Activated naive CD8-positive, alpha-beta T cell treated with anti-CD3 and anti-CD28 coated beads, Interleukin-2, amount 10 ng/mL, durations not matched to agents 7 days and 5 days (primary cell): ENCODE data around the gene PTPN1. TPM values are rescaled to one million over a fixed set of nuclear protein-coding genes. Genes with fewer than 3 reads are reported as not detected.

Experiments
- ATAC-seq: fragments of 150-1000 bp; cut with Tn5 transposase; one replicate; pipeline ENCODE4 v1.10.0; 2021; ENCODE audit warnings: low read depth, moderate library complexity
- POLR2A ChIA-PET: fragments of 350-600 bp; sonication (Branson Sonifier 250); formaldehyde crosslinking; loops from one replicate; lab custom pipeline; 2021; ENCODE audit warnings: antibody characterized with exemption; lab: Charles Lee
- DNase-seq: peaks from one replicate; pipeline ENCODE4 v3.0.0; 2021
- H3K27ac Mint-ChIP-seq: one replicate; pipeline ENCODE4 v1.8.0; 2022; ENCODE audit warnings: mild to moderate bottlenecking, mixed read lengths
- H3K27me3 Mint-ChIP-seq: one replicate; pipeline ENCODE4 v1.8.0; 2022; ENCODE audit warnings: mild to moderate bottlenecking, moderate library complexity, mixed read lengths
- H3K36me3 Mint-ChIP-seq: one replicate; pipeline ENCODE4 v1.8.0; 2021; ENCODE audit warnings: mild to moderate bottlenecking, mixed read lengths
- H3K4me1 Mint-ChIP-seq: one replicate; pipeline ENCODE4 v1.8.0; 2021; ENCODE audit warnings: mixed read lengths
- H3K4me3 Mint-ChIP-seq: one replicate; pipeline ENCODE4 v1.8.0; 2022; ENCODE audit warnings: mild to moderate bottlenecking, moderate library complexity, mixed read lengths
- H3K9me3 Mint-ChIP-seq: one replicate; pipeline ENCODE4 v1.8.0; 2021; ENCODE audit warnings: mixed read lengths
- total RNA-seq, 2 experiments: library from RNA; stranded (reverse); gene quantifications; one replicate each; pipeline ENCODE4 v1.2.3, GENCODE V29; 2021

PTPN1 gene
- total RNA-seq, 2 experiments from 2014 or later, result 65.9 to 67.3 TPM

- Mint-ChIP-seq H3K4me3 (peak overlapping the region; percentile 92), H3K9me3 (no peaks in the 10 kb centered on the region), H3K36me3 (peaks cover 22% of the 10 kb centered on the region), H3K4me1 (peaks cover 49% of the 10 kb centered on the region), H3K27ac (peak overlapping the region; percentile 88), H3K27me3 (no peaks in the 10 kb centered on the region)
- DNase-seq, result peak; percentile 51
- POLR2A ChIA-PET, result interaction anchor here (0.5 to 2.8 kb wide), 19 partner anchors 9 to 357 kb away, joined by 3 to 26 read pairs (median 4); partner anchors contain the start of gene PEDS1
- ATAC-seq, result peak; percentile 1
Observed at GRCh38 chr20:50510706-50511542, 741 bp downstream of the PTPN1 start.

- Mint-ChIP-seq H3K4me3 (peak overlapping the region; percentile 92), H3K9me3 (no peaks in the 10 kb centered on the region), H3K27ac (peak overlapping the region; percentile 42), H3K36me3 (peaks cover 22% of the 10 kb centered on the region), H3K4me1 (peaks cover 61% of the 10 kb centered on the region), H3K27me3 (no peaks in the 10 kb centered on the region)
- no peak for ATAC-seq
- POLR2A ChIA-PET, result interaction anchor here (0.7 to 2.2 kb wide), 5 partner anchors 9 to 38 kb away, joined by 3 to 9 read pairs (median 5); no protein-coding TSS in a partner anchor
- DNase-seq, result no peak
Observed at GRCh38 chr20:50512323-50512722, 2.1 kb downstream of the PTPN1 start.

GRCh38 chr20:50513169-50514034, 3.2 kb downstream of the PTPN1 start:
- H3K27ac Mint-ChIP-seq, result peak overlapping the region; percentile 42
- POLR2A ChIA-PET, result interaction anchor here (0.7 to 2.2 kb wide), 8 partner anchors 8 to 37 kb away, joined by 3 to 9 read pairs (median 4); no protein-coding TSS in a partner anchor
- no peaks in the 10 kb centered on the region for H3K9me3 Mint-ChIP-seq
- no peak for DNase-seq
- peaks cover 24% of the 10 kb centered on the region for H3K36me3 Mint-ChIP-seq
- H3K4me3 Mint-ChIP-seq, result peak overlapping the region; percentile 92
- ATAC-seq, result no peak
- no peaks in the 10 kb centered on the region for H3K27me3 Mint-ChIP-seq
- H3K4me1 Mint-ChIP-seq, result peaks cover 71% of the 10 kb centered on the region

GRCh38 chr20:50514035-50514337, 3.8 kb downstream of the PTPN1 start:
- Mint-ChIP-seq H3K36me3 (peaks cover 26% of the 10 kb centered on the region), H3K9me3 (no peaks in the 10 kb centered on the region), H3K4me1 (peaks cover 74% of the 10 kb centered on the region), H3K4me3 (peak overlapping the region; percentile 92), H3K27ac (peak overlapping the region; percentile 42), H3K27me3 (no peaks in the 10 kb centered on the region)
- DNase-seq (no peak), ATAC-seq (no peak)
- POLR2A ChIA-PET, result interaction anchor here (0.7 to 2.2 kb wide), 4 partner anchors 8 to 35 kb away, joined by 3 to 9 read pairs (median 5); no protein-coding TSS in a partner anchor

GRCh38 chr20:50514750-50515149, 4.6 kb downstream of the PTPN1 start:
- DNase-seq (no peak), ATAC-seq (no peak)
- Mint-ChIP-seq H3K4me1 (peaks cover 78% of the 10 kb centered on the region), H3K36me3 (peaks cover 32% of the 10 kb centered on the region), H3K27me3 (no peaks in the 10 kb centered on the region), H3K27ac (peak overlapping the region; percentile 42), H3K4me3 (peak overlapping the region; percentile 92), H3K9me3 (no peaks in the 10 kb centered on the region)
- POLR2A ChIA-PET, result interaction anchor here (1.2 kb wide), 1 partner anchor 31 kb away, joined by 4 read pairs; no protein-coding TSS in a partner anchor

GRCh38 chr20:50515471-50516106, 5.4 kb downstream of the PTPN1 start:
- POLR2A ChIA-PET, result interaction anchor here (1.2 to 1.3 kb wide), 2 partner anchors 30 to 32 kb away, joined by 3 to 4 read pairs; no protein-coding TSS in a partner anchor
- Mint-ChIP-seq H3K9me3 (no peaks in the 10 kb centered on the region), H3K36me3 (peaks cover 36% of the 10 kb centered on the region), H3K27ac (peak overlapping the region; percentile 89), H3K4me1 (peaks cover 83% of the 10 kb centered on the region), H3K27me3 (no peaks in the 10 kb centered on the region), H3K4me3 (peak overlapping the region; percentile 78)
- DNase-seq (no peak), ATAC-seq (no peak)

- peaks cover 86% of the 10 kb centered on the region for H3K4me1 Mint-ChIP-seq
- ATAC-seq, result peak; percentile 29
Observed at GRCh38 chr20:50516180-50516934, 6.2 kb downstream of the PTPN1 start.

GRCh38 chr20:50516935-50517816, 7.0 kb downstream of the PTPN1 start:
- Mint-ChIP-seq H3K4me3 (peak overlapping the region; percentile 78), H3K27ac (peak overlapping the region; percentile 89), H3K4me1 (peaks cover 87% of the 10 kb centered on the region), H3K36me3 (peaks cover 42% of the 10 kb centered on the region), H3K27me3 (no peaks in the 10 kb centered on the region), H3K9me3 (no peaks in the 10 kb centered on the region)
- DNase-seq, result no peak
- ATAC-seq, result no peak
- POLR2A ChIA-PET, result interaction anchor here (0.8 to 1.5 kb wide), 4 partner anchors 28 to 53 kb away, joined by 3 to 9 read pairs (median 5); no protein-coding TSS in a partner anchor

More at GRCh38 chr20:50516180-50516934, 6.2 kb downstream of the PTPN1 start:
- H3K27me3 Mint-ChIP-seq, result no peaks in the 10 kb centered on the region
- H3K4me3 Mint-ChIP-seq, result peak overlapping the region; percentile 78
- no peaks in the 10 kb centered on the region for H3K9me3 Mint-ChIP-seq
- no peak for DNase-seq
- H3K36me3 Mint-ChIP-seq, result peaks cover 36% of the 10 kb centered on the region
- peak overlapping the region; percentile 89 for H3K27ac Mint-ChIP-seq
- POLR2A ChIA-PET, result interaction anchor here (0.8 to 1.5 kb wide), 4 partner anchors 29 to 54 kb away, joined by 3 to 9 read pairs (median 5); no protein-coding TSS in a partner anchor

GRCh38 chr20:50517817-50518154, 7.6 kb downstream of the PTPN1 start:
- ATAC-seq, result no peak
- no peak for DNase-seq
- H3K4me1 Mint-ChIP-seq, result peaks cover 81% of the 10 kb centered on the region
- no peaks in the 10 kb centered on the region for H3K27me3 Mint-ChIP-seq
- no peaks in the 10 kb centered on the region for H3K9me3 Mint-ChIP-seq
- peak overlapping the region; percentile 89 for H3K27ac Mint-ChIP-seq
- H3K36me3 Mint-ChIP-seq, result peaks cover 38% of the 10 kb centered on the region
- POLR2A ChIA-PET, result interaction anchor here (1.2 kb wide), 1 partner anchor 53 kb away, joined by 4 read pairs; no protein-coding TSS in a partner anchor
- peak overlapping the region; percentile 78 for H3K4me3 Mint-ChIP-seq

- H3K27ac Mint-ChIP-seq, result peak overlapping the region; percentile 89
- H3K27me3 Mint-ChIP-seq, result no peaks in the 10 kb centered on the region
- no peak for DNase-seq
- H3K4me1 Mint-ChIP-seq, result peaks cover 81% of the 10 kb centered on the region
- H3K36me3 Mint-ChIP-seq, result peaks cover 41% of the 10 kb centered on the region
- ATAC-seq, result no peak
- H3K4me3 Mint-ChIP-seq, result peak overlapping the region; percentile 78
- POLR2A ChIA-PET, result interaction anchor here (1.2 kb wide), 1 partner anchor 52 kb away, joined by 4 read pairs; no protein-coding TSS in a partner anchor
- H3K9me3 Mint-ChIP-seq, result no peaks in the 10 kb centered on the region
Observed at GRCh38 chr20:50518270-50518721, 8.1 kb downstream of the PTPN1 start.
